Measurements from ENCODE around the gene DNAJB11. TPM values are rescaled to one million over a fixed set of nuclear protein-coding genes. Genes with fewer than 3 reads are reported as not detected.

DNAJB11 gene
- total and polyA plus RNA-seq, 4 donors = 45.7 to 71.6 (median 62.2) TPM

DNA sequence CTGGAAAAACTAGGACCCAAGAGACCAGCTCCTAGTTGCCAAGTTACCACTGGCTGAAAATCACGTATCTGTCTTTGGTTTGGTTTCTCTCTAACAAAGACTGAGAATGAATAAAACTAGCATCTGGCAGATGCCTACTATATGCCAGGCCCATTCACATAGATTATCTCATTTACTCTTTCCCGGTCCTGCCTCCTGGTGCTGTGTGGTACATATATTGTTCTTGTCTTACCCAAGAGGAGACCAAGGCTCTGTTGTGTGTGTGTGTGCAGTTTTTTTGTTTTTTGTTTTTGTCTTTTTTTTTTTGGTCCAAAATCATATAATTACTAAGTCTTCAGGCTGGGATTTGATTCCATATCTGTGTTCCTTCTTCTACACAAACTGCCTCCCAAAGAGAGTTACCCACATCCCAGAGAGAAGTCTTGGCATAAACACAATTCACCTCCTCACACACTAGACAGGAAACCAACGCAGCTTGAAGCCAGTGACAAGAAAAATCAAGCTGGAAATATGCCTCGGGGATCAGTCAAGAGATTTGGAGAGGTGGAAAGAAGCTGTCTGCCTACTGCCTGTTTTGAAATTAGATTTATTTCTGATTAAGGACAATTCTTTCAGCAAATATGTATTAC, 43.2 kb downstream of the DNAJB11 start:
- Histone ChIP-seq H3K36me3 (ENCODE audit: control insufficient read depth, insufficient read depth, low read length) (no peaks in the 10 kb centered on the region), H3K27ac (ENCODE audit: low read depth, low read length) (no peak overlapping the region), H3K9me3 (ENCODE audit: control insufficient read depth, insufficient read depth, low read length) (no peaks in the 10 kb centered on the region), H3K4me1 (ENCODE audit: control insufficient read depth, insufficient read depth, low read length) (peaks cover 22% of the 10 kb centered on the region), H3K27me3 (ENCODE audit: control insufficient read depth, insufficient read depth, low read length) (peaks cover 7% of the 10 kb centered on the region), H3K4me3 (ENCODE audit: low read depth, low read length) (no peak overlapping the region)
- peak in 1 of 6 donors; percentile 58 for DNase-seq (ENCODE audit: low read depth in 4 of 6, low spot score in 6 of 6)
- no CpG with 5 or more reads among the region's 4 CpGs for WGBS (ENCODE audit: insufficient coverage)

DNA sequence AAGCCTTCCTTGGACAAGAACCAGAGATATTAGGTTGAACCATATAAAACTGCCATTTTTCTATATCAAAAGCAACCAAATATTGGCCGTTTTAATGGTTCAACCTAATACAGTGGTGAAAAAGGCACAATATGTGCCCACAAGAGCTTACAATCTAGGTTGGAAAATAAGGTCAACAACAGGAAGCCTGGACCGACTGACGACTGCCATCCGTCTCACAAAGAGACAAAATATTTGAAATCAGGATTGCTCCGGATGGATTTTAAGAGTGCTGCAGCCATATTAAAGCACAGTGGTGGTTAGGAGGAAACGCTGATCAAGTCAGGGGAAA, 43.7 kb downstream of the DNAJB11 start:
- Histone ChIP-seq H3K27ac (ENCODE audit: low read depth, low read length) (no peak overlapping the region), H3K4me1 (ENCODE audit: control insufficient read depth, insufficient read depth, low read length) (peaks cover 22% of the 10 kb centered on the region), H3K36me3 (ENCODE audit: control insufficient read depth, insufficient read depth, low read length) (no peaks in the 10 kb centered on the region), H3K27me3 (ENCODE audit: control insufficient read depth, insufficient read depth, low read length) (peaks cover 7% of the 10 kb centered on the region), H3K9me3 (ENCODE audit: control insufficient read depth, insufficient read depth, low read length) (no peaks in the 10 kb centered on the region), H3K4me3 (ENCODE audit: low read depth, low read length) (no peak overlapping the region)
- DNase-seq (ENCODE audit: low read depth in 4 of 6, low spot score in 6 of 6) = no peak
- 75% methylated on average over 6 of the region's 6 CpGs for WGBS (ENCODE audit: insufficient coverage)

GRCh38 chr3:186614597-186615483, 44.3 kb downstream of the DNAJB11 start:
- DNase-seq (ENCODE audit: low read depth in 4 of 6, low spot score in 6 of 6) = peak; percentile 68 to 97 (median 78)
- no peaks in the 10 kb centered on the region for H3K9me3 ChIP-seq (ENCODE audit: control insufficient read depth, insufficient read depth, low read length)

GRCh38 chr3:186616299-186616617, 45.7 kb downstream of the DNAJB11 start:
- H3K9me3 ChIP-seq (ENCODE audit: control insufficient read depth, insufficient read depth, low read length) = no peaks in the 10 kb centered on the region
- no peak overlapping the region for H3K4me3 ChIP-seq (ENCODE audit: low read depth, low read length)
- no peak overlapping the region for H3K27ac ChIP-seq (ENCODE audit: low read depth, low read length)
- no peak for DNase-seq (ENCODE audit: low read depth in 4 of 6, low spot score in 6 of 6)
- peaks cover 9% of the 10 kb centered on the region for H3K27me3 ChIP-seq (ENCODE audit: control insufficient read depth, insufficient read depth, low read length)
- WGBS (ENCODE audit: insufficient coverage) = 87% methylated on average over 6 of the region's 8 CpGs
- H3K4me1 ChIP-seq (ENCODE audit: control insufficient read depth, insufficient read depth, low read length) = peaks cover 22% of the 10 kb centered on the region
- H3K36me3 ChIP-seq (ENCODE audit: control insufficient read depth, insufficient read depth, low read length) = no peaks in the 10 kb centered on the region

More at GRCh38 chr3:186614597-186615483, 44.3 kb downstream of the DNAJB11 start:
- H3K27ac ChIP-seq (ENCODE audit: low read depth, low read length) = no peak overlapping the region
- WGBS (ENCODE audit: insufficient coverage) = 48% methylated on average over 13 of the region's 16 CpGs
- H3K36me3 ChIP-seq (ENCODE audit: control insufficient read depth, insufficient read depth, low read length) = no peaks in the 10 kb centered on the region
- peaks cover 7% of the 10 kb centered on the region for H3K27me3 ChIP-seq (ENCODE audit: control insufficient read depth, insufficient read depth, low read length)
- H3K4me3 ChIP-seq (ENCODE audit: low read depth, low read length) = no peak overlapping the region
- peaks cover 22% of the 10 kb centered on the region for H3K4me1 ChIP-seq (ENCODE audit: control insufficient read depth, insufficient read depth, low read length)

DNA sequence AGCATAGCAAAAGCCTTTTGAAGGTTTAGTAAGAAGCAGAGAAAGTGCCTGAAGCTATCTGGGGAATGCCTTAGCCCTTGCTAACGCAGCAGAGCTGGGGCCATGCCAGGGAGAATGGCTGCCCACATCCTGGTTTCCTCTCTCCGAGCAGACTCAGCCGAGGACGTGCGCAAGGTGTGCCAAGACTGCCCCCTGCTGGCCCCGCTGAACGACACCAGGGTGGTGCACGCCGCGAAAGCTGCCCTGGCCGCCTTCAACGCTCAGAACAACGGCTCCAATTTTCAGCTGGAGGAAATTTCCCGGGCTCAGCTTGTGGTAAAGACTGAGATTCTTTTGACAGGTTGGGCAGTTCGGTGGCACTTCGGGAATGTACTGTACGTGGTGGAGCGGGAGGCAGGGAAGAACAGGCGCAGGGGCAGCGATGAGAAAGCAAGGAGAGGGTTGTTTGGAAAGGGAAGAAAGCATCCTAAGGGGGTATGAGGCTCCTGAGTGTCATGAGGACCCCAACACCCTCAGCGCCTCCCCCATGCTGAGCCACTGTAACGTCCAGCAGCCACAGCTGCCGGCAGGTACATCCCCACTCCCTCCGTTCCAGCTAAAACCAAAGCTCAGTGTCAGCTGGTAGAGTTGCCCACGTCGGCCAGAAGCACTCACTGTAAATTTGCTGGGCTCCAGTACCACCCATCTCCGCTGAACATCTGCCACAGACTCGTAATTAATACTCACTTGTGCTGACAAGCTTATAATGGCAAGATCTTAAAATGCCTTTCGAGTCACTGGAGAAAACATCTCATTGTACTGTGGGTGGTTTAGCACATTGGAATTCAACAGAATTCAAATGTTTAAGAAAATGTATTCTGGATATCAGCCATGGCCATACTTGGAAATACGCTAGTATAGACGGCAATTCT, 46.8 kb downstream of the DNAJB11 start:
- H3K4me1 ChIP-seq (ENCODE audit: control insufficient read depth, insufficient read depth, low read length) = peaks cover 22% of the 10 kb centered on the region
- H3K4me3 ChIP-seq (ENCODE audit: low read depth, low read length) = peak overlapping the region; percentile 14
- peak in 5 of 6 donors; percentile 22 to 84 (median 35) for DNase-seq (ENCODE audit: low read depth in 4 of 6, low spot score in 6 of 6)
- 9% methylated on average over 25 of the region's 31 CpGs for WGBS (ENCODE audit: insufficient coverage)
- no peak overlapping the region for H3K27ac ChIP-seq (ENCODE audit: low read depth, low read length)
- H3K27me3 ChIP-seq (ENCODE audit: control insufficient read depth, insufficient read depth, low read length) = peaks cover 9% of the 10 kb centered on the region
- H3K36me3 ChIP-seq (ENCODE audit: control insufficient read depth, insufficient read depth, low read length) = no peaks in the 10 kb centered on the region
- H3K9me3 ChIP-seq (ENCODE audit: control insufficient read depth, insufficient read depth, low read length) = no peaks in the 10 kb centered on the region

DNA sequence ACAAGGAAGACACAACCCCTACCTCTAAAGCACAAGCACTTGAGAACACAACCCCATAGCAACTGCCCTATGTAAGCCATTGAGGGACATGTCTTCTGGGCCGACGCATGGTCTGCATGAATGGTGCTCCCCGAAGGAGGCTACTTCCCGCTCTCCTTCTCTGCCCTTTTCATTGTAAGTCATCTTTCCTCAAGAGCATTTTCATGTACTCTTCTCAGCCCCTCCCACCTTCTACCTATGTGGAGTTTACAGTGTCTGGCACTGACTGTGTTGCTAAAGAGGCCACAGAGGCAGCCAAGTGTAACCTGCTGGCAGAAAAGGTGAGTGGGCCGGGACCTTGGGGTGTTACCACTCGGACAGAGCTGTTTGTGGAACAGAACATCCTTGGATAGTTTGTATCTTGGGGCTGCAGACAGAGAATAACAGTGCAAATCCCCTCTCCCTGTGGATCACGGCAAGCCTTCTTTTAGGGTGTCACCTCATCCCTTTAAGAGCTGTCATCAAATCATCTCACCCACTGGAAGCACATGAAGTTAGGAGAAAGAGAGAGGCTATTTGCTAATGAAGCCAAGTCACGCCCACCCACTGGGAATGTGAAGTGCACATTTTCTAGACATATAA, 47.9 kb downstream of the DNAJB11 start:
- H3K36me3 ChIP-seq (ENCODE audit: control insufficient read depth, insufficient read depth, low read length) = no peaks in the 10 kb centered on the region
- no peak overlapping the region for H3K4me3 ChIP-seq (ENCODE audit: low read depth, low read length)
- H3K9me3 ChIP-seq (ENCODE audit: control insufficient read depth, insufficient read depth, low read length) = no peaks in the 10 kb centered on the region
- H3K4me1 ChIP-seq (ENCODE audit: control insufficient read depth, insufficient read depth, low read length) = peaks cover 22% of the 10 kb centered on the region
- DNase-seq (ENCODE audit: low read depth in 4 of 6, low spot score in 6 of 6) = no peak
- WGBS (ENCODE audit: insufficient coverage) = 90% methylated on average over 4 of the region's 8 CpGs
- H3K27ac ChIP-seq (ENCODE audit: low read depth, low read length) = no peak overlapping the region
- peaks cover 9% of the 10 kb centered on the region for H3K27me3 ChIP-seq (ENCODE audit: control insufficient read depth, insufficient read depth, low read length)

- DNase-seq (ENCODE audit: low read depth in 4 of 6, low spot score in 6 of 6) = no peak
- peaks cover 18% of the 10 kb centered on the region for H3K4me1 ChIP-seq (ENCODE audit: control insufficient read depth, insufficient read depth, low read length)
- no peaks in the 10 kb centered on the region for H3K36me3 ChIP-seq (ENCODE audit: control insufficient read depth, insufficient read depth, low read length)
- no peak overlapping the region for H3K4me3 ChIP-seq (ENCODE audit: low read depth, low read length)
- H3K27ac ChIP-seq (ENCODE audit: low read depth, low read length) = no peak overlapping the region
- peaks cover 9% of the 10 kb centered on the region for H3K27me3 ChIP-seq (ENCODE audit: control insufficient read depth, insufficient read depth, low read length)
- H3K9me3 ChIP-seq (ENCODE audit: control insufficient read depth, insufficient read depth, low read length) = no peaks in the 10 kb centered on the region
- 100% methylated on average over 2 of the region's 5 CpGs for WGBS (ENCODE audit: insufficient coverage)
Observed at GRCh38 chr3:186619787-186620212, 49.3 kb downstream of the DNAJB11 start.

GRCh38 chr3:186620213-186621092, 49.9 kb downstream of the DNAJB11 start:
- Histone ChIP-seq H3K4me1 (ENCODE audit: control insufficient read depth, insufficient read depth, low read length) (peaks cover 14% of the 10 kb centered on the region), H3K27ac (ENCODE audit: low read depth, low read length) (no peak overlapping the region), H3K36me3 (ENCODE audit: control insufficient read depth, insufficient read depth, low read length) (no peaks in the 10 kb centered on the region), H3K9me3 (ENCODE audit: control insufficient read depth, insufficient read depth, low read length) (no peaks in the 10 kb centered on the region), H3K27me3 (ENCODE audit: control insufficient read depth, insufficient read depth, low read length) (peaks cover 9% of the 10 kb centered on the region), H3K4me3 (ENCODE audit: low read depth, low read length) (no peak overlapping the region)
- no peak for DNase-seq (ENCODE audit: low read depth in 4 of 6, low spot score in 6 of 6)
- 94% methylated on average over 12 of the region's 17 CpGs for WGBS (ENCODE audit: insufficient coverage)
